Activated CD4-positive, alpha-beta T cell treated with anti-CD3 and anti-CD28 coated beads, Interleukin-2, amount 50 U/mL, for 1 hour (primary cell): ENCODE results near the gene RGS6.

ENCODE experiments used
- DNase-seq: peaks from one replicate; pipeline ENCODE4 v3.0.0-alpha.2; 2020

RGS6 gene

GRCh38 chr14:72515779-72516770 lies 583.8 kb downstream of the RGS6 start:
- DNase-seq: no peak

DNA sequence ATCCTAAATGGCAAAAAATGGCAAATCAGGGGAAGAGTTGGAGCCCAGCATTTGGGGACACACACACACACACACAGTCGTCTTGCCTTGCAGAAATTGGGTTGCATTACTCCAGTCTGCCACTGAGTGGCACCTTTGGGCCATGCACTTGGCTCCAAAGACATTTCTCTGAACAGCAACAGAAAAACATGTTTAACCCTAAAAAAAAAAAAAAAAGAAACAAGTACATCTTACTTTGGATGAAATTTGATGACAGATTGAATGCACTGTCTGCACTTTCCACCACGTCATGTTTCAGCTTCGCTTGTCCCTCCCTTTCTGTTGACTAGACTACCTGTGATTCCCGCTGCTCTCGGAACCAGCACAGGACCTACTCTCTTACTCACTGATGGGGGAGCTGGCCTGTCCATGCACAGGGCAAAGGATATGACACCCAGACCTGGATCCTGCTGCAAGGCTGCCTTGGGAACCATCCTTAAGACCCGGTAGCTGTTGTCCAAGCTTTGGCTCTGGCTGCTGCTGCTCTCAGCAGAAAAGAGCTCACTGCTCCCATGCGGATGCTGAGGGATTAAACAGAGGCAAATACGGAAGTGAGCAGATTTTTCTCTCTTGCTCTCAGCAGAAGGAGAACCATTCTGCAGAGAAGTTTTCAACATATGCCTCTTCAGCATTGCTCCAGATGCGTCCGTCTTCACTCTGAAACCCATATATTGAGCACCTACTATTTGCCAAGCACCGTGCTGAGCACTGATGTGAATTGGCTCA lies 584.9 kb downstream of the RGS6 start:
- DNase-seq: peak; percentile 69

GRCh38 chr14:72517736-72518135 lies 585.5 kb downstream of the RGS6 start:
- no peak for DNase-seq

- DNase-seq: peak; percentile 5
These were observed 586.7 kb downstream of the RGS6 start for GRCh38 chr14:72518809-72519377.

- no peak for DNase-seq
These were observed 587.3 kb downstream of the RGS6 start for GRCh38 chr14:72519543-72519942.

- DNase-seq: no peak
These were observed 588.8 kb downstream of the RGS6 start for GRCh38 chr14:72521045-72521444.

DNA sequence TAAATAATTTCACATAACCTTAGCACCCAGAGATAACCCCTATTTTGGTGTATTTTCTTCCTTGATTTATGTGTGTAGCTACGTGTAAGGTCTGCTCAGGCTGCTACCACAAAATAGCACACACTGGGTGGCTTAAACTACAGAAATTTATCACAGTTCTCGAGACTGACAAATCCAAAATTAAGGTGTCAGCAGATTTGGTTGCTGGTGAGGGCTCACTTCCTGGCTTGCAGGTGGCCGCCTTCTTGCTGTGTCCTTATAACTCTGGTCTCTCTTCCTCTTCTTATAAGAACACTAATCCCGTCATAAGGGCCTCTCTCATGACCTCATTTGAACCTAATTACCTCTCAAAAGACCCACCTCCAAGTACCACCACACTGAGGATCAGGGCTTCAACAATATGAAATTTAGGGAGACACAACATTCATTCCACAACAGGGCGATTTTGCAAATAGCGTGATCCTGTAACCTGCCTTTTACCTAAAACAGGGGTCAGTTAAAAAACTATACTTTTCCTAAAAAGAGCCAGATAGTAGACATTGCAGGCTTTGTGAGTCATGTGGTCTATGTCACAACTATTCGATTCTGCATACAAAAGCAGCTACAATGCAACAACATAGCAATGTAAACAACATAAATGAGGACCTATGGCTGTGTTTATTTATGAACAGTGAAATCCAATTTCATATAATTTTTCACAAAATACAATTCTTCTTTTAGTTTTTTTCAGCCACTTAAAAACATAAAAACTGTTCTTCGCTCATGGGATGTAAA lies 589.9 kb downstream of the RGS6 start:
- no peak for DNase-seq

GRCh38 chr14:72522847-72523246 lies 590.6 kb downstream of the RGS6 start:
- no peak for DNase-seq

- no peak for DNase-seq
These were observed 591.4 kb downstream of the RGS6 start for GRCh38 chr14:72523424-72524294.

GRCh38 chr14:72524295-72524629 lies 592.0 kb downstream of the RGS6 start:
- no peak for DNase-seq

- no peak for DNase-seq
These were observed 593.1 kb downstream of the RGS6 start for GRCh38 chr14:72525087-72525915.

DNA sequence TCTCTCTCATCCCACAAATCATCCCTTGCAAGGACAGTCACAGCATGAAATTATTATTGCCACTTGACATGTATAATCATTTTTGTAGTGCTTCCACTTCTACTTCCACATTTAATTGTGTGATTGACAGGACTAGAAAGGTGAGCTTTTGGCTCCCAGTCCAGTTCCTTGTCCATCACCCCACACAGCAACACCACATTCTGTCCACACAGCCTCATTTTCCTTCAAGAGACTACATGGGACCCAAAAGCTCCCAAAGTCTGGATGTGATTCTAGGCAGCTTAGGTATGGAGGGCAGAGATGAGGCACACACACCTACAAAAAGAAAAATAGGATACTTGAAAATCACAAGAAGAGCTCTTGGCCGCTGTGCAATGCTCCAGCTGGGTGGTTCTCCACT lies 595.4 kb downstream of the RGS6 start:
- no peak for DNase-seq

GRCh38 chr14:72528059-72528862 lies 596.0 kb downstream of the RGS6 start:
- DNase-seq: no peak

- DNase-seq: no peak
These were observed 596.6 kb downstream of the RGS6 start for GRCh38 chr14:72528863-72529175.

DNA sequence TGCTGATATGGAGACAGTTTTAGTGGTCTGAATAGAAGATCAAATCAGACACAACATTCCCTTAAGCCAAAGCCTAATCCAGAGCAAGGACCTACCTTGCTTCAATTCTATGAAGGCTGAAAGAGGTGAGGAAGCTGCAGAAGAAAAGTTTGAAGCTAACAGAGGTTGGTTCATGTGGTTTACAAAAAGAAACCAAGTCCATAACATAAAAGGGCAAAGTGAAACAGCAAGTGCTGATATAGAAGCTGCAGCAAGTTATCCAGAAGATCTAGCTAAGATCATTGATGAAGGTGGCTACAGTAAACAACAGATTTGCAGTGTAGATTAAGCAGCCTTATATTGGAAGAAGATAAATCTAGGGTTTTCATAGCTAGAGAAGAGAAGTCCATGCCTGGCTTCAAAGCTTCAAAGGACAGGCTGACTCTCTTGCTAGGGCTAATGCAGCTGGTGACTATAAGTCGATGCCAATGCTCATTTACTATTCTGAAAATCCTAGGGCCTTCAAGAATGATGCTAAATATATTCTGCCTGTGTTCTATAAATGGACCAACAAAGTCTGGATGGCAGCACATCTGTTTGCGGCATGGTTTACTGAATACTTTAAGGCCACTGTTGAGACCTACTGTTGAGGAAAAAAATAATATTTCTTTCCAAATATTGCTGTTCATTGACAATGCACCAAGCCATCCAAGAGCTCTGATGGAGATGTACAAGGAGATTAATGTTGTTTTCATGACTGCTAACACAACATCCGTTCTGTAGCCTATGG lies 600.6 kb downstream of the RGS6 start:
- DNase-seq: no peak

DNA sequence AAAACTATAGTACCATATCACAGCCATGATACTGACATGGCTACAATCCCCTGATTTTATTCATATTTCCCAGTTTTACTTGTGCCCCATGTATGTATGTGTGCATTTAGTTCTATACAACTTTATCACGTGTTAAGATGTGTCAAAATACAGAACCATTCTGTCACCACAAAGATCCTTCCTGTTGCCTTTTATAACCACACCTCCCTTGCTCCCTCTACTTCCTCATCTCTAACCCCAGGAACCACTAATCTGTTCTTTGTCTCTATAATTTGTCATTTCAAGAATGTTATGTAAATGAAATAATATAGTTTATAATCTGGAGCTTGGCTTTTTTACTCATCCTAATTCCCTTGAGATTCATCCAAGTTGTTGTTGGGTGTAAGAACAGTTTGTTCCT lies 603.3 kb downstream of the RGS6 start:
- no peak for DNase-seq

- DNase-seq: no peak
These were observed 606.2 kb downstream of the RGS6 start for GRCh38 chr14:72538387-72538786.

DNA sequence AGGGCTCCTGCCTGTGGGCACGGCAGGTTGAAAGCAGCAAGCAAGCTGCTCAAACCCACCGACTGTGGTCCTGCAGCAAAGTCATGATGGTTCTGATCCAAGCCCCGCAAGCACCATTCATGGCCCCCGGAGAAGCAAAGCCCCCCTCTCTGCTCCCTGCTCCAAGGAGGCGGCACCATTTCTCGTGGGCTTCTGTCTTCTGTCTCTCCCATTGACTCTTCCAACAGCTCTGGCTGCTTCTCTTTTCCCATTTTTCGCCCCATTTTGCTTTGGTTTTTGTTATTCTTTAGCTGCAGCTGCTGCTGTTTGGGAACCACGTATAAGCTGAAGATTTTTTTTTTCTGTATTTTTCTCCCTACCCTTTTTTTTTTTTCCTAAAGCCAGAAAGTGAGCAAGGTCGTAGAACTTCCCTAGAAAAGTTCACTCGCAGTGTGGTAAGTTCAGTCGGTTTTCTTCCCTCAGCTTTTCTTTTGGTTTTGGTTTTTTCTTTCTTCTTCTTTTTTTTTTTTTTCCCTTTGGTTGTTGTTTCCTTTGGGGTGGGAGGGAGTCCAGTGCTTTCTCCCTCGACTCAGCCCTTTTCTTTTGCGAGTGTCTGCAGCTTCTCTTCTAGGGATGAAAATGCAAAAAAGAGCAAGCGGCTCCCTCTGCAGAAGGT lies 607.6 kb downstream of the RGS6 start:
- DNase-seq: no peak

- no peak for DNase-seq
These were observed 608.6 kb downstream of the RGS6 start for GRCh38 chr14:72540836-72541235.
